Activated T-helper 2 cell treated with anti-CD3 and anti-CD28 coated beads, Interferon-gamma antibody, Interleukin-2, Interleukin-4, amounts not matched to agents 10 μg/mL and 5 μg/mL and 100 μg/mL, durations not matched to agents 14 hours and 24 hours and 36 hours (primary cell): Measurements from ENCODE around the gene SLC12A1. TPM values are rescaled to one million over a fixed set of nuclear protein-coding genes. Genes with fewer than 3 reads are reported as not detected.

Experiments
- DNase-seq: peaks from one replicate; pipeline ENCODE4 v3.0.0; 2021; ENCODE audit warnings: low spot score
- H3K27ac Mint-ChIP-seq: one replicate; pipeline ENCODE4 v1.8.0; 2021; ENCODE audit warnings: mixed read lengths
- H3K27me3 Mint-ChIP-seq: one replicate; pipeline ENCODE4 v1.8.0; 2021; ENCODE audit warnings: low read depth, mixed read lengths
- H3K36me3 Mint-ChIP-seq: one replicate; pipeline ENCODE4 v1.8.0; 2021; ENCODE audit warnings: low read depth, mixed read lengths
- H3K4me1 Mint-ChIP-seq: one replicate; pipeline ENCODE4 v1.8.0; 2021; ENCODE audit warnings: low read depth, mixed read lengths
- H3K4me3 Mint-ChIP-seq: one replicate; pipeline ENCODE4 v1.8.0; 2021; ENCODE audit warnings: low read depth, mild to moderate bottlenecking, moderate library complexity, mixed read lengths
- H3K9me3 Mint-ChIP-seq: one replicate; pipeline ENCODE4 v1.8.0; 2021; ENCODE audit warnings: mixed read lengths
- intact Hi-C: fragments of 100-400 bp; cut with micrococcal nuclease; formaldehyde crosslinking; loops from one replicate; pipeline ENCODE4 v1.15.1; 2023
- total RNA-seq: library from RNA; stranded (reverse); gene quantifications from 2 replicates; pipeline ENCODE4 v1.2.3, GENCODE V29; 2022

Gene SLC12A1
- total RNA-seq, 1 donor from 2014 or later: not detected

GRCh38 chr15:48345516-48345915 is 139.4 kb downstream of the SLC12A1 start:
- Mint-ChIP-seq H3K9me3 (no peaks in the 10 kb centered on the region), H3K27ac (no peak overlapping the region), H3K4me1 (peaks cover 4% of the 10 kb centered on the region), H3K27me3 (no peaks in the 10 kb centered on the region), H3K36me3 (peaks cover 47% of the 10 kb centered on the region), H3K4me3 (no peak overlapping the region)
- DNase-seq: no peak
- intact Hi-C loops: no loop called here

- no peaks in the 10 kb centered on the region for H3K4me1 Mint-ChIP-seq
- no peaks in the 10 kb centered on the region for H3K9me3 Mint-ChIP-seq
- intact Hi-C loops: loop anchor here (5.0 kb wide), 1 partner anchor 1155 kb away; no protein-coding TSS in a partner anchor
- no peak overlapping the region for H3K27ac Mint-ChIP-seq
- H3K4me3 Mint-ChIP-seq: no peak overlapping the region
- no peaks in the 10 kb centered on the region for H3K36me3 Mint-ChIP-seq
- peaks cover 2% of the 10 kb centered on the region for H3K27me3 Mint-ChIP-seq
- DNase-seq: peak; percentile 35
These were observed 146.5 kb downstream of the SLC12A1 start for GRCh38 chr15:48352474-48353072.

Other genes with a start within 250 kb of the SLC12A1 start
- not detected in 2 replicates for gene SLC24A5, start 85.3 kb upstream of the SLC12A1 start, total RNA-seq
- 36.3 and 37.7 TPM in 2 replicates for gene MYEF2, start 28.0 kb upstream of the SLC12A1 start, total RNA-seq
- gene CTXN2, start 14.6 kb upstream of the SLC12A1 start, total RNA-seq: 0.05 TPM in 1 of 2 replicates, not detected in the other
- 204 and 212 TPM in 2 replicates for gene DUT, start 125.1 kb downstream of the SLC12A1 start, total RNA-seq